ENCODE measurements around the gene CD46. TPM values are rescaled to one million over a fixed set of nuclear protein-coding genes. Genes with fewer than 3 reads are reported as not detected.

The CD46 gene
- total RNA-seq, 4 donors from 2014 or later: 65.5 to 209 (median 180) TPM

DNA sequence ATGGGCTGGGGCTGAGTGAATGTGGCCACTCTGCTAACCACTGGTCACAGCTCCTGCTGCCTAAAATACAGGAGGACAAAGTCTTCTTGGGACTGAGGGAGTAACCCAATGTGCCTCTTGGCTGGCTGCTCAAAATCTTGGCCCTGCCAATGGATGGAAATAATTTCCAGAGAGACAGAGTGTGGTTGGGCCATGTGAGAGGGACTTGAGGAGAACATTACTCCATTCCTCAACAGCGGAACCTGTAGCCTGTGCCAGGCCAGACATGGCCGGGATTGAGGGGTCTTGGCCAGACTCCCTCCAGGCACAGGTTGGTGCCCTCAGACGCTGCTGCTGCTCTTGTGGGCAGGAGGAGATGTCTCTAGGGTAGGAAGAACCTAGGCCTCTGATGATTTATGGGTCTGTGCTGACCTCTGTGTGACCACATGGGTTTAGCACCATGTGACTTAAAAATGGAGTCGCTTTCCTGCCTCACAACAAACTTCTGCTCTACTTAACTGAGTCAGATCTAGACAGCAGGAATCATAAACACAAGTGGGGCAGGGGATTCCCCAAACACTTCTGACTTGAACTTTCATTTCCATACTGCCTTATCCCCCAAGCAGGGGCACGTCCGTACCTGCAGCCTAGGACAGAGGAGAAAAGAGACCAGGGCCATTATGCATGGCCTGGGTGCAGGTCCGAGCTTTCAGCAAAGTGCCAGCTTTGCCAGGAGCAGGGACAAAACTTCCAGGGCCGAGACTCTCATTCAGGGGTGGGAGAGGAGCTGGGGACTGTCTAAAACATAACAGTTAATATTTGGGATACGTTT lies 79.9 kb downstream of the CD46 start:
- peak overlapping the region; percentile 50 to 73 (median 66) for H3K27ac ChIP-seq
- no peak for DNase-seq
- H3K36me3 ChIP-seq: no peaks in the 10 kb centered on the region
- H3K4me3 ChIP-seq: no peak overlapping the region
- TF ChIP-seq EP300 (IDR thresholded peaks at IDR 0.05; ENCODE audit: low read depth) (no peak), POLR2A (IDR thresholded peaks at IDR 0.05) (no peak), POLR2AphosphoS5 (IDR thresholded peaks at IDR 0.05) (no peak)
- TF ChIP-seq, protein P1, sequence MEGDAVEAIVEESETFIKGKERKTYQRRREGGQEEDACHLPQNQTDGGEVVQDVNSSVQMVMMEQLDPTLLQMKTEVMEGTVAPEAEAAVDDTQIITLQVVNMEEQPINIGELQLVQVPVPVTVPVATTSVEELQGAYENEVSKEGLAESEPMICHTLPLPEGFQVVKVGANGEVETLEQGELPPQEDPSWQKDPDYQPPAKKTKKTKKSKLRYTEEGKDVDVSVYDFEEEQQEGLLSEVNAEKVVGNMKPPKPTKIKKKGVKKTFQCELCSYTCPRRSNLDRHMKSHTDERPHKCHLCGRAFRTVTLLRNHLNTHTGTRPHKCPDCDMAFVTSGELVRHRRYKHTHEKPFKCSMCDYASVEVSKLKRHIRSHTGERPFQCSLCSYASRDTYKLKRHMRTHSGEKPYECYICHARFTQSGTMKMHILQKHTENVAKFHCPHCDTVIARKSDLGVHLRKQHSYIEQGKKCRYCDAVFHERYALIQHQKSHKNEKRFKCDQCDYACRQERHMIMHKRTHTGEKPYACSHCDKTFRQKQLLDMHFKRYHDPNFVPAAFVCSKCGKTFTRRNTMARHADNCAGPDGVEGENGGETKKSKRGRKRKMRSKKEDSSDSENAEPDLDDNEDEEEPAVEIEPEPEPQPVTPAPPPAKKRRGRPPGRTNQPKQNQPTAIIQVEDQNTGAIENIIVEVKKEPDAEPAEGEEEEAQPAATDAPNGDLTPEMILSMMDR (IDR thresholded peaks at IDR 0.05): no peak
- no peaks in the 10 kb centered on the region for H3K9me3 ChIP-seq
- H3K27me3 ChIP-seq: no peaks in the 10 kb centered on the region
- in situ Hi-C loops (cut with MboI; ENCODE audit: low pct_ligation_motif_present in 1 of 4, low pct_unique_long_range_greater_than_20kb in 1 of 4, low sequenced_read_pairs in 3 of 4) (loop anchor here in 1 of 4 donors (5.0 kb wide), 1 partner anchor 36 kb away; no protein-coding TSS in a partner anchor), intact Hi-C loops (cut with DNase I; ENCODE audit: low total_unique reads) (no loop called here)
- peaks cover 39 to 57% (median 44%) of the 10 kb centered on the region in 4 donors for H3K4me1 ChIP-seq
- 13 to 58% methylated on average over 2 to 9 of the region's 9 CpGs for WGBS, 2 donors (ENCODE audit: low coverage in 1 of 2)

DNA sequence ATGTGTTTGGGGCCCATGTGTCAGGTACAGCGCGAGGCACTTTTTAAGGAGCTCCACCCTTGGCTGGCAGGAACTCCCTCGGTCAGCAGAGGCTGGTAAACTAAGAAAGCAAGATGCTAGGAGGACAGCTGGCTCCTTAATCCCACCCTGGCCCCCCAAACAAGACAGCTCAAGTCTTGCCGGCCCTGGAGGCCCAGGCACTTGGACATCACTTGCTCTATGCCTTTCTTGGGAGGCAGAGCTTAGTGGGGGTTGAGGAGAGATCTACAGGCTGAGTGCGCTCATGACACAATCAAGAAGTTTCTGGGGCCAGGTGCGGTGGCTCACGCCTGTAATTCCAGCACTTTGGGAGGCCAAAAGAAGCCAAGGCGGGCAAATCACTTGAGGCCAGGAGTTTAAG lies 80.9 kb downstream of the CD46 start:
- Histone ChIP-seq H3K27me3 (no peaks in the 10 kb centered on the region), H3K36me3 (no peaks in the 10 kb centered on the region), H3K27ac (peak overlapping the region; percentile 50 to 73 (median 66)), H3K9me3 (no peaks in the 10 kb centered on the region), H3K4me1 (peaks cover 30 to 56% (median 35%) of the 10 kb centered on the region in 4 donors), H3K4me3 (no peak overlapping the region)
- TF ChIP-seq POLR2A (IDR thresholded peaks at IDR 0.05) (no peak), POLR2AphosphoS5 (IDR thresholded peaks at IDR 0.05) (no peak), EP300 (IDR thresholded peaks at IDR 0.05; ENCODE audit: low read depth) (no peak)
- TF ChIP-seq, protein P1 (IDR thresholded peaks at IDR 0.05): no peak
- intact Hi-C loops (cut with DNase I; ENCODE audit: low total_unique reads) (no loop called here), in situ Hi-C loops (cut with MboI; ENCODE audit: low pct_ligation_motif_present in 1 of 4, low pct_unique_long_range_greater_than_20kb in 1 of 4, low sequenced_read_pairs in 3 of 4) (loop anchor here in 1 of 4 donors (5.0 kb wide), 1 partner anchor 35 kb away; no protein-coding TSS in a partner anchor)
- WGBS, 2 donors (ENCODE audit: low coverage in 1 of 2): 94% methylated on average over 8 of the region's 8 CpGs; no CpG with 5 or more reads in 1 of the 2 donors
- DNase-seq: no peak

DNA sequence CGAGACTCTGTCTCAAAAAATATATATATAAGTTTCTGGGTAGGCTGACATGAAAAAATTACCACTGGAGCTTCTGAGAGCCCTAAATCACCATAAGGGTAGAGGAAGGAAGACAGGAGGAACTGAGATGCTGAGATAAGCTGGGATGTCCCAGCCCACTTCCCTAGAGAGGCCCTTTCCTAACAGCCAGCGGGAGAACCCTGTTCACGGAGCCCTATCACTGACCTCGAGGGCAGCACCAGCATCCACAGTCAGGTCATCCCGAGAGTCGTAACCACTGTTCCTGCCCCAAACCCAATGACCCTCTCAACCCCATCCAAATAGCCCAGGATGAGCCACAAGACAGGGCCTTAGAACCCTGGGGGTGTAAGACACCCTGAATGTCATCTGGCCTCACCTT lies 81.5 kb downstream of the CD46 start:
- no peak overlapping the region for H3K4me3 ChIP-seq
- TF ChIP-seq, protein P1 (IDR thresholded peaks at IDR 0.05): no peak
- no peak for TF ChIP-seq EP300 (IDR thresholded peaks at IDR 0.05; ENCODE audit: low read depth)
- no peak for TF ChIP-seq POLR2A (IDR thresholded peaks at IDR 0.05)
- TF ChIP-seq POLR2AphosphoS5 (IDR thresholded peaks at IDR 0.05): no peak
- in situ Hi-C loops (cut with MboI; ENCODE audit: low pct_ligation_motif_present in 1 of 4, low pct_unique_long_range_greater_than_20kb in 1 of 4, low sequenced_read_pairs in 3 of 4) (loop anchor here in 1 of 4 donors (5.0 kb wide), 1 partner anchor 34 kb away; no protein-coding TSS in a partner anchor), intact Hi-C loops (cut with DNase I; ENCODE audit: low total_unique reads) (no loop called here)
- peaks cover 26 to 55% (median 31%) of the 10 kb centered on the region in 4 donors for H3K4me1 ChIP-seq
- H3K27ac ChIP-seq: peak overlapping the region in 1 of 4 donors; percentile 6
- H3K27me3 ChIP-seq: no peaks in the 10 kb centered on the region
- H3K9me3 ChIP-seq: no peaks in the 10 kb centered on the region
- DNase-seq: no peak
- 83 to 88% methylated on average over 1 to 6 of the region's 6 CpGs for WGBS, 2 donors (ENCODE audit: low coverage in 1 of 2)
- no peaks in the 10 kb centered on the region for H3K36me3 ChIP-seq

DNA sequence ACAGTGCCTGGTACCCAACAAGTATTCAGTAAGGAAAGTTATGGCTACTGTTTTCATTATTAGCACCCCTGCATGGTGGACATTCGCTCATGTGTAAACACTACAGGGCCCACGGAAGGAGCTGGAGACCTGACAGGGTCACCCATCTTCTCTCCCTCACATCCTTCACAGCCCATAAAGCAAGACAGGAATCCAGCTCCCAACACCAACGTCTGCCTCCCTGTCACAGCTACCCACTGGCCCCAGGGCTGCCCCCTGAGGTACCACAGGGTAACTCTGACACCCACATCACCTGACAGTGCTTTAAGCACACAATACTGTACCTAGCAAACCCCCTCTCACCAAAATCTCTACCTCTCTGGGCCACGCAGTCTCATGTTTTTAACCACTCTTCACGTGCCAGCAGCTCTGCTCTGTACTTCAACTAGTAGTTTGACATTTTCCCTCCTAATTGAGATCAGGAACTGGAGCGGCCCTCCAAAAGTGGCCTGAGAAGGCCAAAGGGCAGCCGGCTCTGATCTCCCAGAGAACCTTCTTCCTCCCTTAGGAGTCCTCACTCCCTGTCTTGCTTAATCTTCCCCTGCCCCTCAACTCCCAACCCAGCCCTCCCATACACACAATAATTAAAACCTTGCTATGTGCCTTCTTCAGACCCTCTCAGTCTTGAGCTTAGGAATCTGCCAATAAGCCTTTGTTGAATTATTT lies 82.3 kb downstream of the CD46 start:
- H3K27ac ChIP-seq: no peak overlapping the region

More for the DNA sequence above, 82.3 kb downstream of the CD46 start:
- H3K9me3 ChIP-seq: no peaks in the 10 kb centered on the region
- in situ Hi-C loops (cut with MboI; ENCODE audit: low pct_ligation_motif_present in 1 of 4, low pct_unique_long_range_greater_than_20kb in 1 of 4, low sequenced_read_pairs in 3 of 4) (loop anchor here in 1 of 4 donors (5.0 kb wide), 1 partner anchor 33 kb away; no protein-coding TSS in a partner anchor), intact Hi-C loops (cut with DNase I; ENCODE audit: low total_unique reads) (no loop called here)
- no peaks in the 10 kb centered on the region for H3K36me3 ChIP-seq
- no peak overlapping the region for H3K4me3 ChIP-seq
- TF ChIP-seq, protein P1 (IDR thresholded peaks at IDR 0.05): no peak
- TF ChIP-seq EP300 (IDR thresholded peaks at IDR 0.05; ENCODE audit: low read depth) (no peak), POLR2AphosphoS5 (IDR thresholded peaks at IDR 0.05) (no peak), POLR2A (IDR thresholded peaks at IDR 0.05) (no peak)
- DNase-seq: no peak
- H3K27me3 ChIP-seq: no peaks in the 10 kb centered on the region
- peaks cover 22 to 53% (median 28%) of the 10 kb centered on the region in 4 donors for H3K4me1 ChIP-seq
- 82 to 91% methylated on average over 3 to 7 of the region's 7 CpGs for WGBS, 2 donors (ENCODE audit: low coverage in 1 of 2)
